M059J (cell line): Measurements from ENCODE around the gene ZNF841. TPM values are rescaled to one million over a fixed set of nuclear protein-coding genes. Genes with fewer than 3 reads are reported as not detected.
"Not testable (repeated sequence)": the region's sequence is repeated elsewhere in the genome, so short reads cannot be mapped to it uniquely, and the experiment has no call there.

Source experiments
- DNase-seq: peaks from one replicate; pipeline ENCODE4 v3.0.0-alpha.2; 2012; ENCODE audit warnings: low read depth
- total RNA-seq: library from RNA; depleted of rRNA; stranded (reverse); fragments of >200 nt; shearing (Covaris generic); gene quantifications from 2 replicates; pipeline ENCODE4 v1.2.3, GENCODE V29; 2014; rRNA removed

ZNF841 gene
- total RNA-seq, 1 experiment from 2014 or later, result 18.4 TPM

DNA sequence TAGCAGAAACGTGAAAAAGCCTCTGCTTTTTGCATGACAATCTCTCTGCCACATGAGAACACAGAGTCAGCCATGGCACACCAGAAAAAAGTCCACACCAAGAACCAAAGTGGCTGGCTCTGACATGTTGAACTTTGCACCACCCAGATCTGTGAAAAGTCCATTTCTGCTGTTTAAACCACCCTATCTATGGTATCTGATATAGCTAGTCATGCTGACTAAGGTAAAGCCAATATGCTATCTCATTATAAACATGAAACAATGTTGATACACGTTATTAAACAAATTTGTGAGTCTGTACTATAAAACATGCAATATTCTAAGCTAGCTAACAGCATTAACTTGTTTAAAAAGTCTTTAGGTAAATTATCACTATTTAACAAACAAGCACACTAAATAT is 25.9 kb downstream of the ZNF841 start:
- no peak for DNase-seq

DNA sequence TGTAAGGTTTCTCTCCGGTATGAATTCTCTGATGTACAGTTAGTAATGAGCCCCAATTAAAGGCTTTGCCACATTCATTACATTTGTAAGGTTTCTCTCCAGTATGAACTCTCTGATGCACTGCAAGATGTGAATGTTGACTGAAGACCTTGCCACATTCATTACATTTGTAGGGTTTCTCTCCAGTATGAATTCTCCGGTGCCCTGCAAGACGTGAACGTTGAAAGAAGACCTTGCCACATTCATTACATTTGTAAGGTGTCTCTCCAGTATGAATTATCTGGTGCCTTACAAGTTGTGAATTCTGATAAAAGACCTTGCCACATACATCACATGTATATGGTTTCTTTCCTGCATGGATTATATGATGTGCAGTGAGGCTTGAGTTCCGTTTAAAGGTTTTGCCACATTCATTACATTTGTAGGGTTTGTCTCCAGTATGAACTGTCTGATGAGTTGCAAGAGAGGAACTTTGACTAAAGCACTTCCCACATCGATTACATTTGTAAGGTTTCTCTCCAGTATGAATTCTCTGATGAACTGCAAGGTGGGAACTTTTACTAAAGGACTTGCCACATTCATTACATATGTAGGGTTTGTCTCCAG is 29.2 kb downstream of the ZNF841 start:
- no peak for DNase-seq

DNA sequence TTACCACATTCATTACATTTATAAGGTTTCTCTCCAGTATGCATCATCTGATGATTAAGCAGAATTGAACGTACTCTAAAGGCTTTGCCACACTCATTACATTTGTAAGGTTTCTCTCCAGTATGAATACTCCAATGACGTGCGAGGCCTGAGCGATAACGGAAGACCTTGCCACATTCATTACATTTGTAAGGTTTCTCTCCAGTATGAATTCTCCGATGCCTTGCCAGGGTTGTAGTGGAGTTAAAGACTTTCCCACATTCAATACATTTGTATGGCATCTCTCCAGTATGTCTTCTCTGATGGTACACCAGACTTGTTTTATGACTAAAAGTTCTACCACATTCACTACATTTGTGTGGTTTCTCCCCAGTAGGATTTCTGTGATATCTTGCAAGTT is 30.2 kb downstream of the ZNF841 start:
- no peak for DNase-seq

DNA sequence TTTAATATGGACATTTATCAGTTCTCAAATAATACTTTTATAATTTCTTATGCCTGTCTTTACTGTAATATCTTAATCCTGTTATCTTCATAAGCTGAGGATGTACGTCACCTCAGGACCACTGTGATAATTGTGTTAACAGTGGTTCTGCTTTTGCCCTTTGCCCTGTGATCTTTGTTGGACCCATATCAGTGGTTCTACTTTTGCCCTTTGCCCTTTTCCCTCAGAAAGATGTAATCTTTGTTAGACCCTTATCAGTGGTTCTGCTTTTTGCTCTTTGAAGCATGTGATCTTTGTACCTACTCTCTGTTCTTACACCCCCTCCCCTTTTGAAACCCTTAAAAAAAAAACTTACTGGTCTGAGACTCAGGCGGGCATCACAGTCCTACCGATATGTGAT is 39.1 kb downstream of the ZNF841 start:
- DNase-seq, result not testable (repeated sequence)

DNA sequence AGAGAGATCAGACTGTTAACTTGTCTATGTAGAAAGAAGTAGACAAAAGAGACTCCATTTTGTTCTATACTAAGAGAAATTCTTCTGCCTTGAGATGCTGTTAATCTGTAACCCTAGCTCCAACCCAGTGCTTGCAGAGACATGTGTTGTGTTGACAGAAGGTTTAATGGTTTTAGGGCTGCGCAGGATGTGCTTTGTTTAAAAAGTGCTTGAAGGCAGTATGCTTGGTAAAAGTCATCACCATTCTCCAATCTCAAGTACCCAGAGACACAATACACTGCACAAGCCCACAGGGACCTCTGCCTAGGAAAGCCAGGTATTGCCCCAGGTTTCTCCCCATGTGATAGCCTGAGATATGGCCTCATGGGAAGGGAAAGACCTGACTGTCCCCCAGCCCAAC is 43.8 kb downstream of the ZNF841 start:
- DNase-seq, result not testable (repeated sequence)

DNA sequence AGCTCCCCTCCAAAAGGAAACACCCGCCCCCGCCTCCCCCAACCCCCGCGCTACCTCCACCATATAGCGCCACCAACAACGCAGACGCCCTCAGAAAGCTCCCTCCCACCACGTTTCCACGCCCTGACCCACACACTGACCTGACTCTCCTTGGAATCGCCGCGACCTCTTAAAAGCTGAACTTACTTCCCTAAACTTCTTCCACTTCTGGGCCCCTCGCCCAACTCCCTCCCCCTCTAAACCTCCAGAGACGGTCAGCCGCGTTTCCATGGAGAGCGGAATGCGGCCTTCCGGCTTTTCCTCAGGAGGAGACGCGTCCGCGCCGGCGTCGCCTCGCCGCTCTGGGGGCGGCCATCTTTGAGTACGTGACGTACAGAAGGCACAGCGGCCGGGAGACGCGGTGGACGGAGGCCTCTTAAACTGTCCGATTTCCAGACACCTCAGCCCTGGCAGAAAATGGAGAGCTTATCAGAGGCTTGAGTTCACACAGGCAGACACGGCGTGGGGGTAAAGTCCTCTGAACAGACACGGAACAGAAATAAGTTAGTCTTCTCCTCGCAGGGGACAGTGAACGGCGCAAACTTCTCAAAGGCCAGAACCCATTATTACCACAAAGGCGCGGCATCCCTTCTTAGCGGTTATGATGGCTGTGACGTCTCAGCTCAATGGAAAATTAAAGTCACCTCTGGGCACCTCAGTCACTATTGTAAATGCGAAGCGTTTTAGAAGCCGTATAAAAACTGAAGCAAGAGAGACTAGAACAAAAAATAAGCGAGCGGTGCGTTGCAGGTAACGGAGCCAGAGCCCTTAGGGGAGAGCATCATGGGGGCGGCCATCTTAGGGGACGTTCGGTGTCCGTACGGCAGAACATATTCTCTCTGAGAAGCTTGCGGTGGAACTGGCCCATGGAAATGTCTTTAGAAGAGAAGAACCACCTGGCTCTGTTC is 46.7 kb downstream of the ZNF841 start, which contains the start of gene ZNF432:
Gene ZNF432 (minus strand): TSS at position 284 of the 947 bp plus-strand sequence. CDS start 1,970 bp downstream, outside the sequence.
- peak; percentile 92 for DNase-seq

DNA sequence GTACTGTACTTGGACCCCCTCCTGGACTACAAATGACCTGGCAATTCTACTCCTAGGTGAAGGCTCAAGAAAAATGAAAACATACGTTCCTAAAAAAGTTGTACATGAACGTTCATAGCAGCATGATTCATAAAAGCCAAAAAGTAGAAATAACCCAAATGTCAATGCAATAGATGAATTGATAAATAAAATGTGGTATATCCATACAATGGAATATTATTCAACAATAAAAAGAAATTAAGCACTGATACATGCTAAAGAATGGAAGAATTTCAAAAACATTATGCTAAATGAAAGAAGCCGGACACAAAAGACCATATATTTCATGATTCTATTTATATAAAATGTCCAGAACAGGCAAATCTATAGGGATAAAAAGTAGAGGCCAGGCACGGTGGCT is 56.4 kb downstream of the ZNF841 start:
- DNase-seq, result no peak

DNA sequence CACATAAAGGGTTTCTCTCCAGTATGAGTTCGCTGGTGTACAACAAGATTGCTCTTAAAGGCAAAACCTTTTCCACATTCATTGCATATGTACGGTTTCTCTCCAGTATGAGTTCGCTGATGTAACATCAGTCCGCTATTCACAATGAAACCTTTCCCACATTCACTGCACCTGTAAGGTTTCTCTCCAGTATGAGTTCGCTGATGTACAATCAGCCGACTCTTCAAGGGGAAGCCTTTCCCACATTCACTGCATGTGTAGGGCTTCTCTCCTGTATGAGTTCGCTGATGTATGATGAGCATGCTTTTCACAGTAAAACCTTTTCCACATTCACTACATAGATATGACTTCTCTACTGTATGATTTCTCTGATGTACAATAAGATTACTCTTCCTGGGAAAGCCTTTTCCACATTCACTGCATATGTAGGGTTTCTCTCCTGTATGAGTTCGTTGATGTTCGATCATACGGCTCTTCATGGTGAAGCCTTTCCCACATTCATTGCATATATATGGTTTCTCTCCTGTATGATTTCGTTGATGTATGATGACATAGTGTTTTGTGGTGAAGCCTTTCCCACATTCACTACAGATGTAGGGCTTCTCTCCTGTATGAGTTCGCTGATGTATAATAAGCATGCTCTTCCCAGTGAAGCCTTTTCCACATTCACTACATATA is 61.4 kb downstream of the ZNF841 start:
- peak; percentile 16 for DNase-seq

DNA sequence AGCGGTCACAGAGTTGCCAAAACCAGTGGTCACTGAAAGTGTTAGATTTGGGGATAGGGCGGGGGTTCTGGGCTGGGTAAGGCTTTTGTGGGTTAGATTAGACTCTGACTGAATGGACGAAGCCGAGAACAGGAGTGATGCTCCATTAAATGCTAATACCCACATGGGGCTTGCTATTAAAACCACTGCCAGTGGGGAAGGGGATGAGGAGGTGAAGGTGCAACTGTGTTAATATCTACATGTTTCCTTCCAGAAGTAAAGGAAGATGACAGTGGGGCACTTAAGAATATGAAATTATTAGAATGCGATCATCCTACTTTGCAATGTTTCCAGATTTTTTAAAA is 66.8 kb downstream of the ZNF841 start:
- no peak for DNase-seq

DNA sequence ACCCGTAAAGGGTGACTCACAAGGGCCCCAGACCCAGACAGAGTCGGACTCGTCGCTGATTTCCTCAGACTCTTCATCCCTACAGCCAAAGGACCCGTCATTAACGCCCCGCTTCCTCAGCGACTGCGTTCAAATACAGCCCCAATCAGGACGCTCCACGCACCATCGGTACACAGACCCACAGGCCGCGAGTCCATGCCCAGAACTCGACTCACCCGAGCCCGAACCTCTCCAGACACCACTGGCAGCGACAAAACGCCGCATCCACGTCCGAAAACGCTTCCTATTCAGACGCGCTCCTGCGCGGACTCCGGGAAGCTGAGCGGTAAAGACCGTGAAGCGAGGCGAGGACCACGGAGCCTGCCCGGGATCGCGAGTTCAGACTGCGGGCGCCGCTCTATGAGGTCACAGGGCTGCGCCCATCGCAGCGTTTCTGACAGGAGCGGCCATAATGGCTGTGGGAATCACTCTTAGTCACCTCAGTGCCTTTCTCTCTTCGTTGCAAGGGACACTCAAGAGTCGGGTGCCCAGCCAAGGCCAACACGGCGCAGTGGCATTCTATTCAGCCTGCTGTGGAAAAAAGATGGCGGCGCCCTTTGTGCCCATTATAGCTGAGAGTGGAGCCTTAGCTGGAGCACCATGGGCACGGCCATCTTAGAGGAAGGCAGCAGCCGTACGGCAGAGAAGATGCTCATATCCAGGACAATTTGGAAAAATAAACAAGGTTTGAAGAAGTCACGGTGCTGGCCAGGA is 67.4 kb downstream of the ZNF841 start, which contains the start of gene ZNF614:
Gene ZNF614 (minus strand): TSS at position 353 of the 753 bp plus-strand sequence. CDS start 2,634 bp downstream, outside the sequence.
- peak; percentile 90 for DNase-seq

DNA sequence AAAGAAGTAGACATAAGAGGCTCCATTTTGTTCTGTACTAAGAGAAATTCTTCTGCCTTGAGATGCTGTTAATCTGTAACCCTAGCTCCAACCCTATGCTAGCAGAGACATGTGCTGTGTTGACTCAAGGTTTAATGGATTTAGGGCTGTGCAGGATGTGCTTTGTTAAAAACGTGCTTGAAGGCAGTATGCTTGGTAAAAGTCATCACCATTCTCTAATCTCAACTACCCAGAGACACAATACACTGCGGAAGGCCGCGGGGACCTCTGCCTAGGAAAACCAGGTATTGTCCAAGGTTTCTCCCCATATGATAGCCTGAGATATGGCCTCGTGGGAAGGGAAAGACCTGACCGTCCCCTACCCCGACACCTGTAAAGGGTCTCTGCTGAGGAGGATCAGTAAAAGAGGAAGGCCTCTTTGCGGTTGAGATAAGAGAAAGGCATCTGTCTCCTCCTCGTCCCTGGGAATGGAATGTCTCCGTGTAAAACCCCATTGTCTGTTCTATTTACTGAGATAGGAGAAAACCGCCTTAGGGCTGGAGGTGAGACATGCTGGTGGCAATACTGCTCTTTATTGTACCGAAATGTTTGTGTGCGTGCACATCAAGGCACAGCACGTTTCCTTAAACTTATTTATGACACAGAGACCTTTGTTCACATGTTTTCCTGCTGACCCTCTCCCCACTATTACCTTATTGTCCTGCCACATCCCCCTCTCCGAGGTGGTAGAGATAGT is 69.1 kb downstream of the ZNF841 start:
- DNase-seq, result not testable (repeated sequence)

DNA sequence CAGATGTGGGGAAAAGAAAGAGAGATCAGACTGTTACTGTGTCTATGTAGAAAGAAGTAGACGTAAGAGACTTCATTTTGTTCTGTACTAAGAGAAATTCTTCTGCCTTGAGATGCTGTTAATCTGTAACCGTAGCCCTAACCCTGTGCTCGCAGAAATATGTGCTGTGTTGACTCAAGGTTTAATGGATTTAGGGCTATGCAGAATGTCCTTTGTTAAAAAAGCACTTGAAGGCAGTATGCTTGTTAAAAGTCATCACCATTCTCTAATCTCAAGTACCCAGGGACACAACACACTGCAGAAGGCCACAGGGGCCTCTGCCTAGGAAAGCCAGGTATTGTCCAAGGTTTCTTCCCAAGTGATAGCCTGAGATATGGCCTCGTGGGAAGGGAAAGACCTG is 71.1 kb downstream of the ZNF841 start:
- DNase-seq, result not testable (repeated sequence)

DNA sequence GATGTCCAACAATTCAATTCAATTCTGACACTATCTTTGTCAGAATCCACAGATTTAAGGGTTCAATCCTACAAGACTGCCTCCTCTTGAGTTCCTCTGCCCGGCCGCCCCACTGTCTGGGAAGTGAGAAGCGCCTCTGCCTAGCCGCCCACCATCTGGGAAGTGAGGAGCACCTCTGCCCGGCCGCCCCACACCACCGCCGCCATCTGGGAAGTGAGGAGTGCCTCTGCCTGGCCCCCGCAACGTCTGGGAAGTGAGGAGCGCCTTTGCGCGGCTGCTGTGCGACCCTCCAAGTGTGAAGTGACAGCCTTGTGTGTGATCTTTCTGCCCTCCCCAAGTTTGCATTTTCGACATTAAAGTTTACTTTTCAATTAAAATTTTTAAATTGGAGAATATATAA is 73.4 kb downstream of the ZNF841 start:
- DNase-seq, result no peak

DNA sequence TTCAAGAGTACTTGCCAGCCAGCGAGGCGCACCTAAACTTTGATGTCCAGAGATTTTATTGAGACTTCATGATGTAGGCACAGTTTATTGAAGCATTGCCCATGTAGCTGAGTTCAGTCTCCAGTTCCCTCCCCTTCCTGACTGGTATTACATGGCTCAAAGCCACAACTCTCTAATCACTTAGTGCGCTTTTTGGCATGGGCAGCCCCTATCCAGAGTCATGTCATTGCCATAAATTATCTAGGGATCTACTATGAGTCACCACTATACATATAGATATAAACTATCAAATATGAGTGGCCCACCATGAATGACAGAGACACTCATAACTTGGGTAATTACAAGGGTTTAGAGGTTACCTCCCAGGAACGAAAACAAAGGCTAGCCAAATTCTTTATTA is 75.1 kb downstream of the ZNF841 start:
- DNase-seq, result no peak

Other genes starting within 250 kb of the ZNF841 start
- 0.69 and 1.5 TPM in 2 replicates for gene ZNF577, start 207.8 kb downstream of the ZNF841 start, total RNA-seq
- gene ZNF649, start 190.7 kb downstream of the ZNF841 start, total RNA-seq, result 5.0 and 5.2 TPM in 2 replicates
- gene ZNF613, start 168.3 kb downstream of the ZNF841 start, total RNA-seq, result 4.3 and 8.1 TPM in 2 replicates
- gene ZNF350, start 108.9 kb downstream of the ZNF841 start, total RNA-seq, result 4.0 and 9.3 TPM in 2 replicates
- 2.0 and 5.7 TPM in 2 replicates for gene ZNF615, start 87.6 kb downstream of the ZNF841 start, total RNA-seq
- 8.5 and 16.3 TPM in 2 replicates for gene ZNF614, start 67.4 kb downstream of the ZNF841 start, total RNA-seq
- 4.5 and 5.1 TPM in 2 replicates for gene ZNF432, start 46.9 kb downstream of the ZNF841 start, total RNA-seq
- 8.0 and 8.9 TPM in 2 replicates for gene ZNF616, start 44.2 kb upstream of the ZNF841 start, total RNA-seq
- gene ZNF836, start 75.9 kb upstream of the ZNF841 start, total RNA-seq, result 12.0 and 12.8 TPM in 2 replicates
- 152 and 204 TPM in 2 replicates for gene PPP2R1A, start 94.3 kb upstream of the ZNF841 start, total RNA-seq
- gene ZNF766, start 173.8 kb upstream of the ZNF841 start, total RNA-seq, result 23.9 and 24.6 TPM in 2 replicates
- 10.2 and 13.6 TPM in 2 replicates for gene ZNF480, start 201.4 kb upstream of the ZNF841 start, total RNA-seq
- 3.5 and 4.5 TPM in 2 replicates for gene ZNF610, start 240.5 kb upstream of the ZNF841 start, total RNA-seq